ENCODE measurements around the gene ARCN1.

GRCh38 chr11:118612378-118612777 is 40.2 kb downstream of the ARCN1 start:
- peak; percentile 42 to 75 for TF ChIP-seq POLR2AphosphoS5 (IDR thresholded peaks at IDR 0.05)
- TF ChIP-seq CTCF (IDR thresholded peaks at IDR 0.05): no peak
- peak in 2 of 4 donors; percentile 77 to 79 for TF ChIP-seq EP300 (IDR thresholded peaks at IDR 0.05)
- peak in 1 of 4 donors; percentile 22 for TF ChIP-seq POLR2A (IDR thresholded peaks at IDR 0.05)

All from upper lobe of left lung (tissue), 4 donors.